Activated CD4-positive, alpha-beta T cell treated with anti-CD3 and anti-CD28 coated beads, Interleukin-2, amount 10 ng/mL, durations not matched to agents 24 days and 14 days (primary cell): ENCODE measurements around the gene ZNF219. TPM values are rescaled to one million over a fixed set of nuclear protein-coding genes. Genes with fewer than 3 reads are reported as not detected.

Source experiments
- DNase-seq: peaks from one replicate; pipeline ENCODE4 v3.0.0; 2022
- H3K27ac Mint-ChIP-seq: one replicate; pipeline ENCODE4 v1.8.0; 2022; ENCODE audit warnings: mild to moderate bottlenecking, mixed read lengths
- H3K27me3 Mint-ChIP-seq: one replicate; pipeline ENCODE4 v1.8.0; 2022; ENCODE audit warnings: mixed read lengths
- H3K36me3 Mint-ChIP-seq: one replicate; pipeline ENCODE4 v1.8.0; 2022; ENCODE audit warnings: low read depth, mild to moderate bottlenecking, mixed read lengths
- H3K4me1 Mint-ChIP-seq: one replicate; pipeline ENCODE4 v1.8.0; 2021; ENCODE audit warnings: mixed read lengths
- H3K4me3 Mint-ChIP-seq: one replicate; pipeline ENCODE4 v1.8.0; 2022; ENCODE audit warnings: mild to moderate bottlenecking, moderate library complexity, mixed read lengths
- H3K9me3 Mint-ChIP-seq: one replicate; pipeline ENCODE4 v1.8.0; 2021; ENCODE audit warnings: mixed read lengths
- intact Hi-C: fragments of 100-400 bp; cut with micrococcal nuclease; formaldehyde crosslinking; loops from one replicate; pipeline ENCODE4 v1.15.1; 2023
- total RNA-seq: library from RNA; stranded (reverse); gene quantifications from 2 replicates; pipeline ENCODE4 v1.2.3, GENCODE V29; 2022

The ZNF219 gene
- total RNA-seq = 6.5 and 8.3 TPM in 2 replicates

DNA sequence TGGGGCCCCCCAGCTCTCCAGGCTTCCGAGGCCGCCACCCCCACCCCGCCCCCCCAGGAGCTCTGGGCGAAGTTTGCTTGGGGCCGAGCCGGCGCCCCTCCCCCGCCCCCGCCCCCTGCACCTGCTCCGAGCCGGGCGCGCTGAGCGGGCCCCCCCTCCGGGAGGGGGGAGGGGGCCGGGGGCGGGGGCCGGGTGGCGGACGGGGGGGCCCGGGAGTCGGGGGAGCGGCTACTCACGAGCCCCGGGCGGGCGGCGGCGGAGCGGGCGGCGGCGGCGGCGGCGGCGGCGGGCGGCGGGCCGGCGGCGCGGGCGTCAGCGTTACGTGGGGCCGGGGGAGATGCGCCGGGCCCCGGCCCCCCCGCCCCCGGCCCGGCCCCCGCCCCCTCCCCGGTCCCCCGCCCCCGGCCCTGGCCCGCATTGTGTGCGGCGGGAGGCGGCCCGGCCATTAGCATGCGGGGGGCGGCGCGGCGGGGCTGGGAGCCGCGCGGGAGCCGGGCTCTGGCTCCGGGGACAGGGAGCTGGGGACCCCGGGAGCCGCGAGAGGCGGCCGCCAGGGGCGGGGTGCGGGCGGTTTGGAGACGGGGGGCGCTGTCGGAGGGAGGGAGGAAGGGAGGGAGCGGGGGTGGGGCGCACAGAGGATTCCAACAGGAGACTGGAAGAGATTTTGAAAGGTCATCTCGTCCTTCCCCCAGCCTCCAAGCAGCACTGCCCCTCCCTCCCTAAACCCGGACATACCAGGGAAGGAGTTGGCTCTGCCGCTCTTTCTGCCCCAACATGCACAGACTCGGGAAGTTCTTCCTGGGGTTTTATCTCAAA is at the start of gene ZNF219:
Gene ZNF219, minus strand, starts transcription at position 580 of the 816 bp plus-strand sequence. CDS start 5,064 bp downstream, outside the sequence.
- H3K9me3 Mint-ChIP-seq = no peaks in the 10 kb centered on the region
- peak within 1 kb of the TSS; percentile 61 for H3K27ac Mint-ChIP-seq
- peak within 1 kb of the TSS; percentile 84 for H3K4me3 Mint-ChIP-seq
- H3K27me3 Mint-ChIP-seq = peaks cover 20% of the 10 kb centered on the region
- peak; percentile 79 for DNase-seq
- no peaks in the 10 kb centered on the region for H3K36me3 Mint-ChIP-seq
- intact Hi-C loops = no loop called here
- peaks cover 26% of the 10 kb centered on the region for H3K4me1 Mint-ChIP-seq

DNA sequence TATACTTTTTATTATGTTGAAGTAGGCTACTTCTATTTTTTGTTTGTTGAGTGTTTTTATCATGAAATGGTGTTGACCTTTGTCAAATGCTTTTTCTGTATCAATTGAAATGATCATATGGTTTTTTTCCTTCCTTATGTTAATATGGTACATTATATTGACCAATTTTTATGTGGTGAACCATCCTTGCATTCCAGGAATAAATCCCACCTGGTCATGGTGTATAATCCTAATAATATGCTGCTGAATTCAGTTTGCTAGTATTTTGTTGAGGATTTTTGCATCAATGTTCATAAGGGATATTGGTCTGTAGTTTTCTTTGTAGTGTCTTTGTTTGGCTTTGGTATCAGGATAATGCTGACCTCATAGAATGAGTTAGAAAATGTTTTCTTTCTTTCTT is 47.0 kb upstream of the ZNF219 start:
- H3K27me3 Mint-ChIP-seq = peaks cover 5% of the 10 kb centered on the region
- H3K9me3 Mint-ChIP-seq = peaks cover 14% of the 10 kb centered on the region
- H3K27ac Mint-ChIP-seq = no peak overlapping the region
- H3K36me3 Mint-ChIP-seq = no peaks in the 10 kb centered on the region
- intact Hi-C loops = no loop called here
- H3K4me1 Mint-ChIP-seq = no peaks in the 10 kb centered on the region
- H3K4me3 Mint-ChIP-seq = no peak overlapping the region
- DNase-seq = no peak

DNA sequence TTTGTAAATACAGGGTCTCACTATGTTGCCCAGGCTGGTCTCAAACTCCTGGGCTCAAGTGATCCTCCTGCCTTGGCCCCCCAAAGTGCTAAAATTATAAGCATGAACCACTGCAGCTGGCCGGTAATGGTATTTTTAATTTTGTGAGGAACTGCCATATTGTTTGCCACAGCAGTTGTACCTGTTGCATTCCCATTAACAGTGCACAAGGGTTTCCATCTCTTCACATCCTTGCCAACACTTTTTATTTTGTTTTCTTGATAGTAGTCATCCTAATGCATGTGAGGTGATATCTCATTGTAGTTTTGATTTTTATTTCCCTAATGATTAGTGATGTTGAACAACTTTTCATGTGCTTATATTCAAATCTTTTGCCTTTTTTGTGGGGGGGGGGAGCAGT is 43.9 kb upstream of the ZNF219 start:
- peaks cover 14% of the 10 kb centered on the region for H3K9me3 Mint-ChIP-seq
- no peak for DNase-seq
- H3K36me3 Mint-ChIP-seq = no peaks in the 10 kb centered on the region
- no peak overlapping the region for H3K4me3 Mint-ChIP-seq
- H3K4me1 Mint-ChIP-seq = no peaks in the 10 kb centered on the region
- intact Hi-C loops = no loop called here
- peaks cover 5% of the 10 kb centered on the region for H3K27me3 Mint-ChIP-seq
- no peak overlapping the region for H3K27ac Mint-ChIP-seq

DNA sequence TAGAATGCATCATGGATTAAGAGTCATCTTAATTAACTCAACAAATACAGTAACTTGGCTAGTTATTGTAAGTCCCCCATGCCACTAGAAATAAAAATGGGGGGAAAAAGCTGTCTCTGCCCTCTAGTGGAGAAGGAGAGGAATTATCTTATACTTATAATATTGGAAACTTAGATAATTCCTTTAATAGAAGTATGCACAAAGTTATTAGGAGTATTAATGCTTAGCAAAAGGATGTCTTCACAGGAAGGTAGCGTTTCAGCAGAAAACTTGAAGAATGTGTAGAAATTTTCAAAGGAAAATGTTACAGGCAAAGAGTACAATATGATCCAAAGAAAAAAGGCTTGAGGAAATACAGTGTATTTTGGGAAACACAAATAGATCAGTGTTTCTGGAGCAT is 37.6 kb upstream of the ZNF219 start:
- Mint-ChIP-seq H3K27me3 (peaks cover 12% of the 10 kb centered on the region), H3K4me1 (no peaks in the 10 kb centered on the region), H3K27ac (no peak overlapping the region), H3K9me3 (no peaks in the 10 kb centered on the region), H3K4me3 (no peak overlapping the region), H3K36me3 (no peaks in the 10 kb centered on the region)
- DNase-seq = no peak
- intact Hi-C loops = no loop called here

DNA sequence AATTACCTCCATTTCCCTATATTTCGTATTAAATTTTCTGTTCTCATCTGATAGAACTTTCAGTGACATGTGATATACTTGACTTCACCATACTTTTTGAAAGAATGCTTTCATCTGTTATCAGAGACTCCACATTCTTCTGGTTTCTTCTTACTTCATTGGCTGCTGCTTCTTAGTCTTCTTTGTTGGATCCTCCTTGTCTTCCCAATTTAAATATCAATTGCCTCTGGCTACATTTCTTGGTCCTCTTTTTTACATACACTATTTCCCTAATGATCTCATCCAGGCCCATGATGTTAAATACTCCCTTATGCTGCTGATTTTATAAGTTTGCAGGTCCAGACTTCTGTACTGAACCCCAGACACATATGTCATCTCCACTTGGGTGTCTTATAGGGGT is 35.4 kb upstream of the ZNF219 start:
- no peaks in the 10 kb centered on the region for H3K36me3 Mint-ChIP-seq
- H3K27me3 Mint-ChIP-seq = peaks cover 15% of the 10 kb centered on the region
- no peaks in the 10 kb centered on the region for H3K9me3 Mint-ChIP-seq
- DNase-seq = no peak
- no peaks in the 10 kb centered on the region for H3K4me1 Mint-ChIP-seq
- no peak overlapping the region for H3K4me3 Mint-ChIP-seq
- intact Hi-C loops = no loop called here
- H3K27ac Mint-ChIP-seq = no peak overlapping the region

DNA sequence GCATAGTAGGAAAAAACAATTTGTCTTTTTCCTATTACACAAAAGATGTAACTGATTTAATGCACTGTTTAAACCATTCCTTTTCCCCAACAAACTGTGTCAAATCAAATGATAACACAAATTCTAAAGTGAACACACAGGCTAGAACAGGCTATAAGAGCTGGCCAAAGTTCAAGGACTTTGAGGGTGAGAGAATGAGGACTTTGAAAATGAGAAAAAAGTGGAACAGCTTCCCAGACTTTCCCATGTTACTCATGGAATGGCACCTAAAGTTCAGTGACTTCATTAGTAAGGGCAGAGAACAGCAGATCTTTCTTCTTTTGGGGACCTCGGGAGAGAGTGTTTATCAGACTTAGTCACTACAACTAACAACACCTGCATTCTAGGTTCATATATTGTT is 25.0 kb upstream of the ZNF219 start:
- Mint-ChIP-seq H3K36me3 (no peaks in the 10 kb centered on the region), H3K4me1 (peaks cover 3% of the 10 kb centered on the region), H3K4me3 (no peak overlapping the region), H3K9me3 (peaks cover 3% of the 10 kb centered on the region), H3K27me3 (peaks cover 31% of the 10 kb centered on the region), H3K27ac (no peak overlapping the region)
- DNase-seq = no peak
- intact Hi-C loops = no loop called here

DNA sequence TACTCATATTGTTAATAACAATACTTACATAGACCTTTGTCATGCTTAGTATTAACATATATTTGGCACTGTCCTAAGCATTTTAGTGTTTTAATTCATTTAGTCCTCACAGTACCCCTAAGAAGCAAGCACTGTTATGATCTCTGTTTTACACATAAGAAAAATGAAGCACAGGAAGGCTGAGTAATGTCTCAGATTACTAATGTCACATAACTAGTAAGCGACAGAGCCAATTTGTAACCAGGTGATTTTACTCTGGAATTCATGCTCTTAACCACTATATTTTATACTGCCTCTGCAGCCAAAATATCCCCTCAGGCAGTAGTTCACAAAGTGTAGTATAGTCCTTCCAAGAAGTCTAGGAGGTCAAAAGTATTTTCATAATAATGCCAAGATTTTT is 22.7 kb upstream of the ZNF219 start:
- intact Hi-C loops = no loop called here
- Mint-ChIP-seq H3K9me3 (peaks cover 3% of the 10 kb centered on the region), H3K27me3 (peaks cover 14% of the 10 kb centered on the region), H3K27ac (no peak overlapping the region), H3K4me1 (peaks cover 3% of the 10 kb centered on the region), H3K36me3 (no peaks in the 10 kb centered on the region), H3K4me3 (no peak overlapping the region)
- no peak for DNase-seq

DNA sequence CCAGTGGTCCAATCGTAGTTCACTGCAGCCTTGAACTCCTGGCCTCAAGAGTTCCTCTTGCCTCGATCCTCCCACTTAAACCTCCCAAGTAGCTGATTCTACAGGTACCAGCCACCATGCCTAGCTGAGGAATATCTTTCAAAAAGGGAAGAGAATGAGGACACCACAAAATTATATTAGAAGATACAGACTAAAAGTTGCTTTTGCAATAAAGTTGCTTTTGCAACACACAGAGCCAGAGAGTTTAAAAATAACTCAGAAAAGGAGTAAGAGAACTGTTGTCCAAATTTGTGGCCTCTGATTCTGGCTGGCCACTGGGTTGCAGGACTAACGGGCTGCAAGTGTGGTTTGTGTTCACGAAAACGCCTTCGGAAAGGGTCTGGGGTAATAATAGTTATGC is 22.2 kb upstream of the ZNF219 start:
- peaks cover 3% of the 10 kb centered on the region for H3K4me1 Mint-ChIP-seq
- H3K27ac Mint-ChIP-seq = no peak overlapping the region
- no peaks in the 10 kb centered on the region for H3K36me3 Mint-ChIP-seq
- intact Hi-C loops = no loop called here
- H3K4me3 Mint-ChIP-seq = no peak overlapping the region
- peaks cover 3% of the 10 kb centered on the region for H3K9me3 Mint-ChIP-seq
- DNase-seq = no peak
- H3K27me3 Mint-ChIP-seq = peaks cover 11% of the 10 kb centered on the region

DNA sequence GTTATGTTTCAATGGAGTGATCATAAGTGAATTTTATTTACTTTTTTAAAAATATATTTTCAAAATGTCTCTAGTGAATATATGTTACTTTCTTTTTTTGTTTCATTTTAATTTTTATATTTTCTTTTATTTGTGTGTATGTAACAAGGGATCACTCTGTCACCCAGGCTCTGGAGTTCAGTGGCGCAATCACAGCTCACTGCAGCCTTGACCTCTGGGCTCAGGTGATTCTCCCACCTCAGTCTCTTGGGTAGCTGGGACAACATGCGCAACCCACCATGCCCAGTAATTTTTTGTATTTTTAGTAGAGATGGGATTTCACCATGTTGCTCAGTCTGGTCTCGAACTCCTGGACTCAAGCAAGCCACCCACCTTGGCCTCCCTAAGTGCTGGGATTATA is 20.5 kb upstream of the ZNF219 start:
- no peaks in the 10 kb centered on the region for H3K36me3 Mint-ChIP-seq
- H3K9me3 Mint-ChIP-seq = peaks cover 3% of the 10 kb centered on the region
- H3K4me1 Mint-ChIP-seq = peaks cover 3% of the 10 kb centered on the region
- no peak for DNase-seq
- H3K27ac Mint-ChIP-seq = no peak overlapping the region
- no peak overlapping the region for H3K4me3 Mint-ChIP-seq
- intact Hi-C loops = no loop called here
- peaks cover 10% of the 10 kb centered on the region for H3K27me3 Mint-ChIP-seq

DNA sequence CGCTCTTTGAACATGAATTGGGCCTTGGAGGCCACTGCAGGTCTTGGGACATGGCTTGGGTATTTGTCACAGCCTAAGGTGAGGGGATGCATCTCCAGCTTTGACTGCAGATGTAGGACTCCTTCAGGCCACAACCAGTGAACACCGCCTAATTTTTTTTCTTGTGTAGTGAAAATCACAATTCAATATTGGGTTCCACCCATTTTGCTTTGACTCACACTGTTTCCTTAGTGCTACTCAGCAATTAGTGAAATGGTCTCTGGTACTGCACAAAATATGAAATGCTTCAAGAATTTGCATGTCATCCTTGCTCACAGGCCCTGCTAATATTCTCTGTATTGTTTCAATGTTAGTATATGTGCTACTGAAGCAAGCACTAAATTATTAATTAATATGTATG is 14.9 kb upstream of the ZNF219 start:
- Mint-ChIP-seq H3K27ac (no peak overlapping the region), H3K4me3 (no peak overlapping the region), H3K4me1 (peaks cover 3% of the 10 kb centered on the region), H3K27me3 (peaks cover under 1% of the 10 kb centered on the region), H3K9me3 (no peaks in the 10 kb centered on the region), H3K36me3 (no peaks in the 10 kb centered on the region)
- DNase-seq = no peak
- intact Hi-C loops = no loop called here

DNA sequence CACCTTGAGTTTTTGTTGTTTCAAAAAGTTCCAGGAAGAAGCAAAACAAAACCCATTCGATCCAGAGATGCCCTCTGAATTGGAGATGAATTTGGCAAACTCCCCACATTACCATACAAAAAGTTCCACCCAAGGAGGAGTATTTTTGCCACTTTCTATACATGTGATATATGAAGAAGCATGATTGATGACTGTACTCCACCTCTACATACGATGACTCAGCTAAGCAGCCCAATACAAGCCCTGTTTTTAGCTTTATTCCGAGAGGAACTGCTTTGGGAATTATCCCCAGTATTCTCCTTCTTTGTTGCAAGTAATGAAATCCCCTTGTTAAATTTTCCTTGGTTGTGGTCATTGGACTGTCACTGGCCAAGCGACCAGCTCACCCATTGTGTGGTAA is 13.8 kb upstream of the ZNF219 start:
- no peak for DNase-seq
- Mint-ChIP-seq H3K9me3 (no peaks in the 10 kb centered on the region), H3K4me3 (no peak overlapping the region), H3K4me1 (peaks cover 3% of the 10 kb centered on the region), H3K36me3 (no peaks in the 10 kb centered on the region), H3K27me3 (no peaks in the 10 kb centered on the region), H3K27ac (no peak overlapping the region)
- intact Hi-C loops = no loop called here

DNA sequence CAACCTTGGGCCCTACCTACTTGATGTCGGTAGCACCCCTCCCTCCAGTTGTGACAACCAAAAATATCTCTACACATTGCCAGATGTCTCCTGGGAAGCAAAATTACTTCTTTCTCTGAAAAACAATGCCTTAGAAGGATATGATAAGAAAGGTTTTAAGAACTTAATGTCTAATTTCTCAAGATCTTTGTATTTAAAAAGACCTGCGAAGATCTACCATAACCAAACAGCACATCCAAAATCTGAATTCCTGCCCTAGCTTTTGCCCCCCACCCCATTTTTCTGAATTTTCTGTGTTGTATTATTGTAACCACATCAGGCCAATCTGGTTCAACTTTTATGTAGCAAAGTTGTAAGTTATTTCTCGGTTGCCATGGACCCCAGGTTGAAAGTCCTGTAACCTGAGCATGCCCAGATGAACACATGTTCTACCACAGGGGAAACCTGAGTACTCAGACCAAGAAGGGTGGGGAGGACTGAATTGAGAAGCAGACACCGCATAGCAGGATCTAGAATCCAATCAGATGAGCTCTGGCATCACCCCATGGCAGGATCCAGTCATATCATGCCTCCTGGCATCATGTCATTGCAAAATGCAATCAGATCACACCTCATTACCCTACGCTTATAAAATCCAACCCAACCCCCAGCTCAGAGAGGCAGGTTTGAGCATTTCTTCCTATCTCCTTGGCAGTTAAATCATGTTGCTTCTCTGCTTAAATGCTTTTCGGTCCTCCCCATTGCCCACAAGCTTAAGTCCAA is 11.1 kb upstream of the ZNF219 start:
- H3K9me3 Mint-ChIP-seq = no peaks in the 10 kb centered on the region
- peak overlapping the region; percentile 8 for H3K27ac Mint-ChIP-seq
- no peaks in the 10 kb centered on the region for H3K27me3 Mint-ChIP-seq
- intact Hi-C loops = loop anchor here (10.0 kb wide), 2 partner anchors 345 to 445 kb away; partner anchors contain the start of gene CHD8
- no peaks in the 10 kb centered on the region for H3K36me3 Mint-ChIP-seq
- DNase-seq = no peak
- peaks cover 14% of the 10 kb centered on the region for H3K4me1 Mint-ChIP-seq
- H3K4me3 Mint-ChIP-seq = no peak overlapping the region

DNA sequence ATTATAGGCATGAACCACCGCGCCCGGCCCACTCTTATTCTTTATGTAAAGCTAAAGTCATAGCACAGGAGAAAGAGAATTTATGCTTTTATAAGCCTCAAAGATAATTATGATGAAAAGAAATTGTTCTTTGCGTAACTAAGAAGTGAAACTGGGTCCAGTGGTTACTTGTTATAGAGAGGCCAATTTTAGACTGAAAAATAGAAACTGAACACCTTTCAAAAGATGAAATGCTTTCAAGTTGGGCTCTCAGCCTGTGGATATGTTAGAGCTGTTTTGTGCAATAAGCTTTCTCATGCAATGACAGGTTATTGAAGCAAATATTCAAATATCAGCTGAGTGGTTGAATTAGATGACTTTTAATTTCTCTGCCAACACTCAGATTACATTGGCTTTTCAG is 10.3 kb upstream of the ZNF219 start:
- H3K36me3 Mint-ChIP-seq = no peaks in the 10 kb centered on the region
- H3K9me3 Mint-ChIP-seq = no peaks in the 10 kb centered on the region
- H3K27ac Mint-ChIP-seq = no peak overlapping the region
- no peaks in the 10 kb centered on the region for H3K27me3 Mint-ChIP-seq
- no peak overlapping the region for H3K4me3 Mint-ChIP-seq
- peaks cover 15% of the 10 kb centered on the region for H3K4me1 Mint-ChIP-seq
- intact Hi-C loops = loop anchor here (10.0 kb wide), 2 partner anchors 346 to 446 kb away; partner anchors contain the start of gene CHD8
- no peak for DNase-seq

DNA sequence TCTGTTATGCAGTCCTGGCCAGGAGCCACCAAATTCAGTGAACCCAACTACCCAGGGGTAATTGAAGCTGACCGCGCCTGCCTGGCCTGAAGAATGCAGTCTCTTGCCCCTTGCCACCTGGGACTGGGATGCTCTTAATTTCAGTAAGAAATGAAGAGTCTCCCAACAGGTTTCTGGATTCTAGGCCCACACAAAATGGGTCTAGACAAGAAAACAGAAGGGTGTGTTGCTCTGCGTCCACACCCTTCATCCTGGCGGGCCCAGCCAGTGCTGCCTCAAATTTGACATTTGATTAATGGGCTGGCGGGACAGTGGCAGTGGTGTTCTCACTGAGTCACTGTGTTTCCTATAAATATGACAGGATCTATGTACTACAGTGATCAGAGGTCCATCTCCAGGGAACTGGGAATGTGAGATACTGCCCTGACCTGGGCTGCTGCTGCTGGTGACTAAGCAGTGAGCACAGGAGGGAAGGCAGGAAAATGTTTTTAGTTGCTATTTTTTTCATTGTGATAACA is 8.9 kb upstream of the ZNF219 start:
- H3K4me1 Mint-ChIP-seq = peaks cover 22% of the 10 kb centered on the region
- intact Hi-C loops = loop anchor here (10.0 kb wide), 2 partner anchors 347 to 447 kb away; partner anchors contain the start of gene CHD8
- no peaks in the 10 kb centered on the region for H3K9me3 Mint-ChIP-seq
- no peak for DNase-seq
- no peaks in the 10 kb centered on the region for H3K27me3 Mint-ChIP-seq
- H3K36me3 Mint-ChIP-seq = no peaks in the 10 kb centered on the region
- H3K4me3 Mint-ChIP-seq = no peak overlapping the region
- no peak overlapping the region for H3K27ac Mint-ChIP-seq
